HepG2 (cell line): ENCODE results near the gene NAIF1. TPM values are rescaled to one million over a fixed set of nuclear protein-coding genes. Genes with fewer than 3 reads are reported as not detected.

Experiments used
- CEBPZ ChIP-seq: IDR thresholded peaks from 2 replicates; pipeline ENCODE4 v1.6.1; 2012; ENCODE audit warnings: low read length, improper control_type of control experiment
- DDIT3 ChIP-seq: sonication (generic); formaldehyde crosslinking; IDR thresholded peaks from 2 replicates; pipeline ENCODE4 v1.4.0; 2020; ENCODE audit warnings: mild to moderate bottlenecking, missing genetic modification reagents
- FOXK2 ChIP-seq: fragments of 450-650 bp; IDR thresholded peaks from 2 replicates; pipeline ENCODE4 v1.6.1; 2016
- GABPB1 ChIP-seq: IDR thresholded peaks from 2 replicates; pipeline ENCODE4 v1.6.1; 2016; ENCODE audit warnings: mild to moderate bottlenecking, missing genetic modification reagents, moderate library complexity, missing compliant biosample characterization
- GATAD1 ChIP-seq: IDR thresholded peaks from 2 replicates; pipeline ENCODE4 v1.6.1; 2016; ENCODE audit warnings: missing genetic modification reagents, missing compliant biosample characterization
- HMG20A ChIP-seq: IDR thresholded peaks from 2 replicates; pipeline ENCODE4 v1.6.1; 2016; ENCODE audit warnings: borderline replicate concordance
- IRF9 ChIP-seq: sonication (generic); formaldehyde crosslinking; IDR thresholded peaks from 2 replicates; pipeline ENCODE4 v1.8.0; 2022; ENCODE audit warnings: missing genetic modification reagents, mild to moderate bottlenecking, borderline replicate concordance
- KAT7 ChIP-seq: IDR thresholded peaks from 2 replicates; pipeline ENCODE4 v1.6.1; 2018; ENCODE audit warnings: borderline replicate concordance, missing compliant biosample characterization
- NFKBIZ ChIP-seq: IDR thresholded peaks from 2 replicates; pipeline ENCODE4 v1.6.1; 2018; ENCODE audit warnings: missing genetic modification reagents, missing compliant biosample characterization
- NR2C2 ChIP-seq: sonication (generic); formaldehyde crosslinking; IDR thresholded peaks from 2 replicates; pipeline ENCODE4 v1.4.0; 2020; ENCODE audit warnings: missing genetic modification reagents, mild to moderate bottlenecking, moderate library complexity, borderline replicate concordance
- NR2F2 ChIP-seq: IDR thresholded peaks from 2 replicates; pipeline ENCODE4 v1.6.1; 2012; ENCODE audit warnings: low read depth, inconsistent platforms, borderline replicate concordance
- PHF21A ChIP-seq: sonication (generic); formaldehyde crosslinking; IDR thresholded peaks from 2 replicates; pipeline ENCODE4 v1.5.0; 2020; ENCODE audit warnings: mild to moderate bottlenecking, missing genetic modification reagents
- RNF2 ChIP-seq: fragments of 450-650 bp; conservative IDR thresholded peaks from 2 replicates; pipeline ENCODE4 v1.6.1; 2016; ENCODE audit warnings: low read depth
- RORA ChIP-seq: sonication (generic); formaldehyde crosslinking; IDR thresholded peaks from 2 replicates; pipeline ENCODE4 v1.5.0; 2020; ENCODE audit warnings: mild to moderate bottlenecking, missing genetic modification reagents, moderate library complexity
- RXRB ChIP-seq: IDR thresholded peaks from 2 replicates; pipeline ENCODE4 v1.6.1; 2016; ENCODE audit warnings: borderline replicate concordance, missing genetic modification reagents, missing compliant biosample characterization
- SALL2 ChIP-seq: sonication (generic); formaldehyde crosslinking; IDR thresholded peaks from 2 replicates; pipeline ENCODE4 v1.8.1; 2023; ENCODE audit warnings: mild to moderate bottlenecking, missing genetic modification reagents, inconsistent platforms
- SKIL ChIP-seq: sonication (generic); formaldehyde crosslinking; IDR thresholded peaks from 2 replicates; pipeline ENCODE4 v1.8.0; 2022; ENCODE audit warnings: missing genetic modification reagents, mild to moderate bottlenecking, moderate library complexity, borderline replicate concordance
- ZKSCAN5 ChIP-seq: sonication (generic); formaldehyde crosslinking; IDR thresholded peaks from 2 replicates; pipeline ENCODE4 v1.5.1; 2020; ENCODE audit warnings: mild to moderate bottlenecking, missing genetic modification reagents
- ZNF275 ChIP-seq: sonication (generic); formaldehyde crosslinking; IDR thresholded peaks from 2 replicates; pipeline ENCODE4 v1.8.0; 2022; ENCODE audit warnings: missing genetic modification reagents, mild to moderate bottlenecking, inconsistent platforms, borderline replicate concordance
- ZNF3 ChIP-seq: IDR thresholded peaks from 2 replicates; pipeline ENCODE4 v1.7.0; 2017; ENCODE audit warnings: inconsistent platforms
- ZNF556 ChIP-seq: sonication (generic); formaldehyde crosslinking; IDR thresholded peaks from 2 replicates; pipeline ENCODE4 v1.4.0; 2020; ENCODE audit warnings: mild to moderate bottlenecking, missing genetic modification reagents, borderline replicate concordance
- ZSCAN12 ChIP-seq: sonication (generic); formaldehyde crosslinking; IDR thresholded peaks from 2 replicates; pipeline ENCODE4 v1.9.0; 2021; ENCODE audit warnings: mild to moderate bottlenecking, missing genetic modification reagents
- polyA plus RNA-seq, 8 experiments: library from polyadenylated mRNA; depleted of rRNA in 3 of 8; stranded (reverse) in 7 of 8; unstranded in 1 of 8; fragments of >200 nt; fragmentation: Illumina TruSeq in 4 of 8; extraction: Trizol in 4 of 8; gene quantifications; 2 replicates each; pipeline versions ENCODE4 v1.2.1 to v1.2.3, GENCODE V29; 2011 to 2016; ENCODE audit warnings: low read depth in 4 of 8, missing spikeins in 1 of 8, mixed read lengths in 1 of 8; ENCODE audit not compliant: insufficient read depth in 1 of 8
- total RNA-seq, 5 experiments: library from RNA; depleted of rRNA; stranded (reverse); fragments of >200 nt; fragmentation: Illumina TruSeq; extraction: Trizol; gene quantifications; 2 replicates each; pipeline ENCODE4 v1.2.3, GENCODE V29; 2016; ENCODE audit warnings: low read depth in 1 of 5

The NAIF1 gene
- total and polyA plus RNA-seq, 2 of the 13 experiments (the other 11 are each of a cell fraction or from before 2014, with no cell fraction given), result 6.0 to 6.9 TPM

- TF ChIP-seq ZNF3 (CRISPR knock-in tag), result no peak
- no peak for TF ChIP-seq ZSCAN12 (CRISPR knock-in tag)
- TF ChIP-seq HMG20A (CRISPR knock-in tag), result no peak
- TF ChIP-seq CEBPZ, result peak; percentile 99
- no peak for TF ChIP-seq ZKSCAN5 (CRISPR knock-in tag)
- no peak for TF ChIP-seq FOXK2
- 0 out of 2 replicates have a peak, but pooled peaks have one; percentile 28 for TF ChIP-seq ZNF556 (CRISPR knock-in tag)
- no peak for TF ChIP-seq DDIT3
- TF ChIP-seq NR2C2 (CRISPR knock-in tag), result no peak; the same call in 1 of the 2 replicates
- TF ChIP-seq SALL2 (CRISPR knock-in tag), result 0 out of 2 replicates have a peak, but pooled peaks have one; percentile 13
- no peak for TF ChIP-seq ZNF275
- TF ChIP-seq SKIL (CRISPR knock-in tag), result no peak
- no peak for TF ChIP-seq RORA (CRISPR knock-in tag)
- no peak for TF ChIP-seq IRF9 (CRISPR knock-in tag)
- TF ChIP-seq GABPB1 (CRISPR knock-in tag), result peak; percentile 79
- TF ChIP-seq GATAD1 (CRISPR knock-in tag), result peak; percentile 44; the same call in 1 of the 2 replicates
- TF ChIP-seq RNF2, result no peak
- no peak for TF ChIP-seq NFKBIZ
- no peak for TF ChIP-seq NR2F2
- TF ChIP-seq RXRB (CRISPR knock-in tag), result 0 out of 2 replicates have a peak, but pooled peaks have one; percentile 35
- TF ChIP-seq PHF21A (CRISPR knock-in tag), result peak; percentile 53; the same call in 1 of the 2 replicates
- TF ChIP-seq KAT7, result no peak
These were observed at the start of gene NAIF1 (continued) for GRCh38 chr9:128066713-128067644.
